Lung microvascular endothelial cell (primary cell): ENCODE measurements around the gene PRDM16. TPM values are rescaled to one million over a fixed set of nuclear protein-coding genes. Genes with fewer than 3 reads are reported as not detected.

Source experiments
- DNase-seq, 2 donors: peaks; one replicate each; pipeline versions ENCODE4 v3.0.0 to v3.0.0-alpha.2; 2010; ENCODE audit warnings: low read depth in 2 of 2
- total RNA-seq: library from RNA; depleted of rRNA; stranded (reverse); fragments of >200 nt; gene quantifications from 2 replicates; pipeline ENCODE4 v1.2.1, GENCODE V29; 2014

Gene PRDM16
- total RNA-seq, 1 donor from 2014 or later, result not detected

GRCh38 chr1:3483801-3484444 lies 414.9 kb downstream of the PRDM16 start:
- DNase-seq, result peak; percentile 28 to 63

- no peak for DNase-seq
These were observed 416.0 kb downstream of the PRDM16 start for GRCh38 chr1:3485016-3485415.

Other genes starting within 250 kb of the PRDM16 start
- gene ACTRT2, start 47.7 kb upstream of the PRDM16 start, total RNA-seq, result not detected in 2 replicates